K562 (cell line): Measurements from ENCODE around the gene EIF3K. TPM values are rescaled to one million over a fixed set of nuclear protein-coding genes. Genes with fewer than 3 reads are reported as not detected.

ENCODE experiments used
- ATAC-seq: fragments of 200-7000 bp; cut with Tn5 transposase; 3 replicates; pipeline ENCODE4 v1.9.1; 2020; ENCODE audit warnings: moderate library complexity
- BruUV-seq: library from RNA; stranded (reverse); fragments of 400-500 nt; replicated peaks from 2 replicates; lab custom pipeline; 2021; lab: Mats Ljungman, UMichigan
- CTCF ChIA-PET: fragments of 300-600 bp; formaldehyde crosslinking; extraction: SDS; loops from one replicate; lab custom pipeline; 2021; ENCODE audit warnings: low intra/inter-chr PET ratio; lab: Yijun Ruan, JAX
- POLR2A ChIA-PET: fragments of 300-600, 350-650 bp; sonication (Branson Sonifier 250); formaldehyde crosslinking; extraction: SDS; loops from one replicate; lab custom pipeline; 2021; ENCODE audit warnings: antibody characterized with exemption, inconsistent platforms; lab: Yijun Ruan, JAX
- DNase-seq, 4 experiments: peaks; one replicate each; pipeline versions ENCODE4 v3.0.0 to v3.0.0-alpha.2; 2011 to 2018; ENCODE audit warnings: low spot score in 3 of 4, mixed read lengths in 3 of 4; ENCODE audit errors: extremely low read depth in 1 of 4
- FAIRE-seq: peaks from 2 replicates; lab custom pipeline; 2011; peaks lifted over from hg19 to GRCh38; lab: Jason Lieb, UNC
- H2AFZ ChIP-seq: 2 replicates; pipeline ENCODE4 v1.6.0; 2011; ENCODE audit warnings: low read depth, low read length, control low read depth, inconsistent platforms
- H3K27ac ChIP-seq: fragments of 200-600 bp; 3 replicates; pipeline ENCODE4 v1.8.0; 2011; ENCODE audit warnings: low read depth, mild to moderate bottlenecking, control low read depth, inconsistent platforms, low read length, moderate library complexity, mixed read lengths; ENCODE audit errors: extremely low read depth
- H3K27me3 ChIP-seq, 2 experiments: fragments of 300-600 bp in 1 of 2; 2 replicates in 1 of 2; 3 replicates in 1 of 2; pipeline versions ENCODE4 v1.6.0 to v1.8.0; 2011; ENCODE audit warnings: inconsistent platforms in 2 of 2, low read length in 2 of 2, mild to moderate bottlenecking in 1 of 2, mixed read lengths in 1 of 2, moderate library complexity in 1 of 2; ENCODE audit not compliant: control insufficient read depth in 2 of 2, insufficient read depth in 2 of 2
- H3K36me3 ChIP-seq: fragments of 300-600 bp; 3 replicates; pipeline ENCODE4 v1.8.0; 2011; ENCODE audit warnings: mild to moderate bottlenecking, low read length, inconsistent platforms; ENCODE audit not compliant: control insufficient read depth, insufficient read depth
- H3K4me1 ChIP-seq, 2 experiments: fragments of 200-600 bp in 1 of 2; replicated peaks in 1 of 2; 2 replicates in 1 of 2; 3 replicates in 1 of 2; pipeline versions ENCODE4 v1.5.1 to v1.8.0; 2011; ENCODE audit warnings: inconsistent platforms in 2 of 2, low read length in 2 of 2, mild to moderate bottlenecking in 1 of 2, mixed read lengths in 1 of 2, moderate library complexity in 1 of 2; ENCODE audit not compliant: control insufficient read depth in 2 of 2, insufficient read depth in 2 of 2
- H3K4me2 ChIP-seq: 2 replicates; pipeline ENCODE4 v1.6.1; 2011; ENCODE audit warnings: low read length, control low read depth, inconsistent platforms, mixed read lengths; ENCODE audit not compliant: insufficient read depth
- H3K4me3 ChIP-seq: fragments of 200-600 bp; sonication (generic), shearing (Covaris generic); 2 replicates; pipeline ENCODE4 v1.5.1; 2016; ENCODE audit warnings: control low read depth, inconsistent platforms
- H3K79me2 ChIP-seq: fragments of 200-600 bp; 3 replicates; pipeline ENCODE4 v1.8.0; 2011; ENCODE audit warnings: low read length, inconsistent platforms; ENCODE audit not compliant: control insufficient read depth, insufficient read depth
- H3K9ac ChIP-seq, 2 experiments: 2 replicates each; pipeline versions ENCODE4 v1.6.0 to v1.6.1; 2011; ENCODE audit warnings: low read depth in 2 of 2, low read length in 2 of 2, control low read depth in 1 of 2, inconsistent platforms in 1 of 2, mild to moderate bottlenecking in 1 of 2, mixed read lengths in 1 of 2; ENCODE audit not compliant: insufficient read depth in 1 of 2
- H3K9me1 ChIP-seq: one replicate; pipeline ENCODE4 v1.6.0; 2011; ENCODE audit warnings: inconsistent platforms, mild to moderate bottlenecking, low read length, moderate library complexity; ENCODE audit not compliant: control insufficient read depth, insufficient read depth
- H3K9me3 ChIP-seq: replicated peaks from 2 replicates; pipeline ENCODE4 v1.5.1; 2011; ENCODE audit warnings: low read depth, low read length, inconsistent platforms; ENCODE audit not compliant: control insufficient read depth, insufficient read depth
- H4K20me1 ChIP-seq: replicated peaks from 2 replicates; pipeline ENCODE4 v1.6.1; 2011; ENCODE audit warnings: low read length, inconsistent platforms, mixed read lengths; ENCODE audit not compliant: control insufficient read depth, insufficient read depth
- CSDE1 ChIP-seq, 2 experiments: fragments of 450-650 bp; IDR thresholded peaks; 2 replicates each; pipeline ENCODE4 v1.6.1; 2016; ENCODE audit warnings: mild to moderate bottlenecking in 1 of 2
- EWSR1 ChIP-seq: fragments of 450-650 bp; IDR thresholded peaks from 2 replicates; pipeline ENCODE4 v1.6.1; 2018; ENCODE audit warnings: borderline replicate concordance, mild to moderate bottlenecking, low read depth, moderate library complexity; ENCODE audit not compliant: partially characterized antibody
- HDAC1 ChIP-seq, 2 experiments: fragments of 450-650 bp; IDR thresholded peaks; 2 replicates each; pipeline ENCODE4 v1.6.1; 2016 to 2017; ENCODE audit warnings: inconsistent platforms in 1 of 2, mild to moderate bottlenecking in 1 of 2, moderate library complexity in 1 of 2
- HMGN3 ChIP-seq: IDR thresholded peaks from 2 replicates; pipeline ENCODE4 v1.6.1; 2011; ENCODE audit warnings: borderline replicate concordance, low read depth, mild to moderate bottlenecking, mixed read lengths, low read length; ENCODE audit not compliant: insufficient read length; ENCODE audit errors: extremely low read depth
- KDM4B ChIP-seq, 2 experiments: fragments of 450-650 bp in 1 of 2; sonication (generic) in 1 of 2; IDR thresholded peaks; 2 replicates each; pipeline ENCODE4 v1.6.1; 2016 to 2017; ENCODE audit warnings: borderline replicate concordance in 2 of 2, antibody characterized with exemption in 1 of 2, low read depth in 1 of 2, mild to moderate bottlenecking in 1 of 2
- MGA ChIP-seq: fragments of 450-650 bp; IDR thresholded peaks from 2 replicates; pipeline ENCODE4 v1.6.1; 2016; ENCODE audit warnings: mild to moderate bottlenecking, moderate library complexity
- TEAD2 ChIP-seq: fragments of 450-650 bp; IDR thresholded peaks from 2 replicates; pipeline ENCODE4 v1.6.1; 2016; ENCODE audit warnings: missing genetic modification characterization, control low read depth, missing compliant biosample characterization
- ZNF586 ChIP-seq: fragments of 450-650 bp; formaldehyde crosslinking; conservative IDR thresholded peaks from 2 replicates; pipeline ENCODE4 v1.4.0; 2020; ENCODE audit warnings: mild to moderate bottlenecking, moderate library complexity
- WGBS: fragments of 100-300 bp; shearing (Covaris generic); methylation state at CpG from one replicate; pipeline ENCODE4 v1.1.6; 2016; ENCODE audit warnings: low coverage, mixed read lengths; ENCODE audit not compliant: insufficient coverage; ENCODE audit errors: missing lambda C conversion rate; 5-methylcytosine and 5-hydroxymethylcytosine counted together
- in situ Hi-C: fragments of 300-500 bp; cut with MboI; formaldehyde crosslinking; loops from 4 replicates; pipeline ENCODE4 v1.15.0; 2018; ENCODE audit warnings: inconsistent platforms, mixed read lengths
- intact Hi-C: fragments of 100-400 bp; cut with micrococcal nuclease; formaldehyde crosslinking; loops from 2 replicates; pipeline ENCODE4 v1.14.2; 2022
- polyA plus RNA-seq, 8 experiments: library from polyadenylated mRNA; depleted of rRNA in 4 of 8; stranded (reverse) in 5 of 8; unstranded in 3 of 8; fragments of >200 nt; fragmentation: Nextera tagmentation in 2 of 8; fragmentation: Illumina TruSeq in 1 of 8; extraction: Ambion mirVana in 2 of 8; extraction: Trizol in 1 of 8; gene quantifications; 2 replicates each; pipeline versions ENCODE4 v1.2.1 to v1.2.3, GENCODE V29; 2011 to 2014; ENCODE audit warnings: inconsistent platforms in 1 of 8, missing spikeins in 1 of 8
- total RNA-seq, 7 experiments: library from RNA; depleted of rRNA in 6 of 7; stranded (reverse); fragments of >200 nt in 6 of 7; fragmentation: Illumina TruSeq in 2 of 7; extraction: Trizol in 2 of 7; gene quantifications; 2 replicates each; pipeline versions ENCODE4 v1.2.1 to v1.2.3, GENCODE V29; 2011 to 2021; ENCODE audit warnings: low replicate concordance in 1 of 7

Gene EIF3K
- total and polyA plus RNA-seq, 9 of the 15 experiments (the other 6 are each of a cell fraction or from before 2014, with no cell fraction given): 387 to 1,827 (median 733) TPM

- ATAC-seq (peak; percentile 51), DNase-seq (peak in 2 of 4 experiments; percentile 56 to 84), FAIRE-seq (peak; percentile 79)
- ChIA-PET POLR2A (interaction anchor here (0.6 to 3.1 kb wide), 8 partner anchors 10 to 108 kb away, joined by 3 to 31 read pairs (median 3); partner anchors contain the start of gene ACTN4), CTCF (no interaction called here)
- H3K4me3 ChIP-seq: no peak overlapping the region
- BruUV-seq: no TSS peak
- 16% methylated on average over 16 of the region's 16 CpGs for WGBS
- intact Hi-C loops (loop anchor here (1.0 to 5.0 kb wide), 3 partner anchors 19 to 53 kb away; no protein-coding TSS in a partner anchor), in situ Hi-C loops (no loop called here)
- no peaks in the 10 kb centered on the region for H3K27me3 ChIP-seq
- peaks cover 5% of the 10 kb centered on the region; the same call in 1 of the 2 replicates for H4K20me1 ChIP-seq
- H3K4me2 ChIP-seq: peak overlapping the region; percentile 77
- H3K9me3 ChIP-seq: no peaks in the 10 kb centered on the region
- peaks cover 3% of the 10 kb centered on the region for H3K9me1 ChIP-seq
- peaks cover 49% of the 10 kb centered on the region for H3K36me3 ChIP-seq
- no peak overlapping the region for H2AFZ ChIP-seq
- H3K4me1 ChIP-seq: peaks cover 60 to 81% of the 10 kb centered on the region in 2 experiments
- H3K79me2 ChIP-seq: peaks cover 90% of the 10 kb centered on the region
- peak overlapping the region; percentile 89 for H3K27ac ChIP-seq
- H3K9ac ChIP-seq: peak overlapping the region; percentile 70 to 85; a peak in 3 of 4 replicates
- TF ChIP-seq HMGN3: no peak
- no peak for TF ChIP-seq CSDE1 (IDR thresholded peaks at IDR 0.05)
- no peak for TF ChIP-seq ZNF586
- TF ChIP-seq EWSR1: no peak
- TF ChIP-seq TEAD2 (tag): no peak
- peak; percentile 83 for TF ChIP-seq MGA
- peak in 1 of 2 experiments; percentile 74; a peak in 2 of 4 replicates for TF ChIP-seq HDAC1 (IDR thresholded peaks at IDR 0.05)
- no peak for TF ChIP-seq KDM4B (IDR thresholded peaks at IDR 0.05; ENCODE audit: borderline replicate concordance in 2 of 2, low read depth in 1 of 2)
Observed at GRCh38 chr19:38674388-38675171, 55.6 kb downstream of the EIF3K start.
